ENCODE measurements around the gene LPP. TPM values are rescaled to one million over a fixed set of nuclear protein-coding genes. Genes with fewer than 3 reads are reported as not detected.

The LPP gene
- total RNA-seq, 1 donor from 2014 or later, result 222 TPM

DNA sequence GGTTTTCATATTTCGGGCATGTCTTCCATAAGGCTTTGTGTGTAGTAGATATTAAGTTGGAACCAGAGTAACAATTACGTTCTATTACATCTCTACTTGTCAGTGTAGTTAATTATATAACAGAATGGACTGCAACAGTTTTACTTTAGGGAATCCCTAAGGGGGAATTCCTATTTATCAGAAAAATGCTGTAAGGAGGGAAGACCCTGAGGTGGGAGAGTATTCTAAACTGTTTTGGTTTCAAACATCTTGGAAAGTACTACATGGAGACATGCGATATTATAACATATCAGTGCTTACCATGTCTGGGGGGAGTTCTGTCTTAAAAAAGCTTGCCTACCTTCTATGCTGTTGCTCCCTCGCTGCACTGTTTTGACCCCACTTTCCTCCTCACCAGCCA is 238.1 kb downstream of the LPP start:
- Histone ChIP-seq H2AFZ (ENCODE audit: low read depth, low read length) (no peak overlapping the region), H3K9me3 (ENCODE audit: insufficient read depth, low read depth, low read length) (no peaks in the 10 kb centered on the region), H3K27ac (ENCODE audit: low read depth, low read length) (no peak overlapping the region), H3K27me3 (ENCODE audit: insufficient read depth, low read length) (no peaks in the 10 kb centered on the region), H3K4me3 (ENCODE audit: insufficient read depth, low read depth, low read length) (no peak overlapping the region), H3K4me1 (ENCODE audit: insufficient read depth, low read length) (no peaks in the 10 kb centered on the region), H3K36me3 (ENCODE audit: insufficient read depth, low read length) (no peaks in the 10 kb centered on the region), H3K4me2 (ENCODE audit: low read length) (no peak overlapping the region), H3K79me2 (ENCODE audit: insufficient read depth, low read length) (peaks cover 97% of the 10 kb centered on the region), H4K20me1 (ENCODE audit: insufficient read depth, low read length) (peaks cover 74% of the 10 kb centered on the region), H3K9ac (ENCODE audit: low read length) (no peak overlapping the region)
- peak overlapping the region; percentile 1 for H3K27ac Mint-ChIP-seq (ENCODE audit: unreplicated experiment)
- H3K4me1 Mint-ChIP-seq (ENCODE audit: low read depth, unreplicated experiment), result peaks cover 26% of the 10 kb centered on the region
- H3K9me3 Mint-ChIP-seq (ENCODE audit: unreplicated experiment), result no peaks in the 10 kb centered on the region
- peaks cover 4% of the 10 kb centered on the region for H3K36me3 Mint-ChIP-seq (ENCODE audit: low read depth, unreplicated experiment)
- no peak for DNase-seq (ENCODE audit: low read depth)
- no peak for FAIRE-seq
- TF ChIP-seq CTCF (IDR thresholded peaks at IDR 0.05; ENCODE audit: insufficient read depth, low read depth, low read length) (no peak), EZH2 (IDR thresholded peaks at IDR 0.05; ENCODE audit: insufficient read depth, low read length) (no peak)
- H3K27me3 Mint-ChIP-seq (ENCODE audit: low read depth, unreplicated experiment), result no peaks in the 10 kb centered on the region
- no peak overlapping the region for H3K4me3 Mint-ChIP-seq (ENCODE audit: unreplicated experiment)

GRCh38 chr3:188394623-188395022 is 240.7 kb downstream of the LPP start:
- FAIRE-seq (no peak), DNase-seq (ENCODE audit: low read depth) (no peak)
- Histone ChIP-seq H3K9ac (ENCODE audit: low read length) (no peak overlapping the region), H4K20me1 (ENCODE audit: insufficient read depth, low read length) (peaks cover 75% of the 10 kb centered on the region), H3K27me3 (ENCODE audit: insufficient read depth, low read length) (no peaks in the 10 kb centered on the region), H2AFZ (ENCODE audit: low read depth, low read length) (no peak overlapping the region), H3K4me2 (ENCODE audit: low read length) (no peak overlapping the region), H3K79me2 (ENCODE audit: insufficient read depth, low read length) (peaks cover 98% of the 10 kb centered on the region), H3K4me3 (ENCODE audit: insufficient read depth, low read depth, low read length) (no peak overlapping the region), H3K27ac (ENCODE audit: low read depth, low read length) (no peak overlapping the region), H3K36me3 (ENCODE audit: insufficient read depth, low read length) (peaks cover 5% of the 10 kb centered on the region), H3K9me3 (ENCODE audit: insufficient read depth, low read depth, low read length) (no peaks in the 10 kb centered on the region), H3K4me1 (ENCODE audit: insufficient read depth, low read length) (no peaks in the 10 kb centered on the region)
- H3K36me3 Mint-ChIP-seq (ENCODE audit: low read depth, unreplicated experiment), result peaks cover 7% of the 10 kb centered on the region
- H3K9me3 Mint-ChIP-seq (ENCODE audit: unreplicated experiment), result no peaks in the 10 kb centered on the region
- H3K27me3 Mint-ChIP-seq (ENCODE audit: low read depth, unreplicated experiment), result no peaks in the 10 kb centered on the region
- no peak overlapping the region for H3K27ac Mint-ChIP-seq (ENCODE audit: unreplicated experiment)
- TF ChIP-seq EZH2 (IDR thresholded peaks at IDR 0.05; ENCODE audit: insufficient read depth, low read length) (no peak), CTCF (IDR thresholded peaks at IDR 0.05; ENCODE audit: insufficient read depth, low read depth, low read length) (no peak)
- peaks cover 25% of the 10 kb centered on the region for H3K4me1 Mint-ChIP-seq (ENCODE audit: low read depth, unreplicated experiment)
- no peak overlapping the region for H3K4me3 Mint-ChIP-seq (ENCODE audit: unreplicated experiment)

- H2AFZ ChIP-seq (ENCODE audit: low read depth, low read length), result no peak overlapping the region
- no peaks in the 10 kb centered on the region for H3K9me3 Mint-ChIP-seq (ENCODE audit: unreplicated experiment)
- TF ChIP-seq EZH2 (IDR thresholded peaks at IDR 0.05; ENCODE audit: insufficient read depth, low read length), result no peak
- no peak for TF ChIP-seq CTCF (IDR thresholded peaks at IDR 0.05; ENCODE audit: insufficient read depth, low read depth, low read length)
These were observed 242.3 kb downstream of the LPP start for GRCh38 chr3:188396251-188396650.

More at GRCh38 chr3:188396251-188396650, 242.3 kb downstream of the LPP start:
- no peaks in the 10 kb centered on the region for H3K4me1 ChIP-seq (ENCODE audit: insufficient read depth, low read length)
- H3K27ac ChIP-seq (ENCODE audit: low read depth, low read length), result no peak overlapping the region
- FAIRE-seq (no peak), DNase-seq (ENCODE audit: low read depth) (no peak)
- peaks cover 5% of the 10 kb centered on the region for H3K36me3 ChIP-seq (ENCODE audit: insufficient read depth, low read length)
- no peak overlapping the region for H3K4me2 ChIP-seq (ENCODE audit: low read length)
- peaks cover 98% of the 10 kb centered on the region for H3K79me2 ChIP-seq (ENCODE audit: insufficient read depth, low read length)
- H3K27me3 Mint-ChIP-seq (ENCODE audit: low read depth, unreplicated experiment), result no peaks in the 10 kb centered on the region
- no peaks in the 10 kb centered on the region for H3K9me3 ChIP-seq (ENCODE audit: insufficient read depth, low read depth, low read length)
- no peaks in the 10 kb centered on the region for H3K27me3 ChIP-seq (ENCODE audit: insufficient read depth, low read length)
- H3K9ac ChIP-seq (ENCODE audit: low read length), result no peak overlapping the region
- peaks cover 76% of the 10 kb centered on the region for H4K20me1 ChIP-seq (ENCODE audit: insufficient read depth, low read length)
- peaks cover 11% of the 10 kb centered on the region for H3K4me1 Mint-ChIP-seq (ENCODE audit: low read depth, unreplicated experiment)
- no peak overlapping the region for H3K4me3 ChIP-seq (ENCODE audit: insufficient read depth, low read depth, low read length)
- peaks cover 4% of the 10 kb centered on the region for H3K36me3 Mint-ChIP-seq (ENCODE audit: low read depth, unreplicated experiment)
- H3K27ac Mint-ChIP-seq (ENCODE audit: unreplicated experiment), result no peak overlapping the region
- H3K4me3 Mint-ChIP-seq (ENCODE audit: unreplicated experiment), result no peak overlapping the region
